Jurkat, Clone E6-1 (cell line): ENCODE results near the gene HORMAD1. TPM values are rescaled to one million over a fixed set of nuclear protein-coding genes. Genes with fewer than 3 reads are reported as not detected.
"Not testable (repeated sequence)": the region's sequence is repeated elsewhere in the genome, so short reads cannot be mapped to it uniquely, and the experiment has no call there.

ENCODE experiments used
- DNase-seq: peaks from one replicate; pipeline ENCODE4 v3.0.0-alpha.2; 2011; ENCODE audit warnings: low read depth, low spot score
- H3K4me3 ChIP-seq: 2 replicates; pipeline ENCODE4 v1.5.1; 2011; ENCODE audit warnings: mild to moderate bottlenecking, low read length, control low read depth, moderate library complexity
- polyA plus RNA-seq: library from polyadenylated mRNA; unstranded; fragments of >200 nt; gene quantifications from one replicate; pipeline ENCODE4 v1.2.1, GENCODE V29; 2012; ENCODE audit warnings: missing spikeins; ENCODE audit not compliant: insufficient read length, insufficient read depth

The HORMAD1 gene, protein sequence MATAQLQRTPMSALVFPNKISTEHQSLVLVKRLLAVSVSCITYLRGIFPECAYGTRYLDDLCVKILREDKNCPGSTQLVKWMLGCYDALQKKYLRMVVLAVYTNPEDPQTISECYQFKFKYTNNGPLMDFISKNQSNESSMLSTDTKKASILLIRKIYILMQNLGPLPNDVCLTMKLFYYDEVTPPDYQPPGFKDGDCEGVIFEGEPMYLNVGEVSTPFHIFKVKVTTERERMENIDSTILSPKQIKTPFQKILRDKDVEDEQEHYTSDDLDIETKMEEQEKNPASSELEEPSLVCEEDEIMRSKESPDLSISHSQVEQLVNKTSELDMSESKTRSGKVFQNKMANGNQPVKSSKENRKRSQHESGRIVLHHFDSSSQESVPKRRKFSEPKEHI
- polyA plus RNA-seq, result not detected

- DNase-seq, result no peak
- H3K4me3 ChIP-seq, result no peak within 1 kb of the TSS
Observed at GRCh38 chr1:150720703-150721102, at the start of gene HORMAD1. HORMAD1 (minus strand) TSS chr1:150720895; CDS start chr1:150719505, 1,390 bp downstream.

GRCh38 chr1:150767704-150768103 lies 47.0 kb upstream of the HORMAD1 start:
- DNase-seq, result not testable (repeated sequence)

DNA sequence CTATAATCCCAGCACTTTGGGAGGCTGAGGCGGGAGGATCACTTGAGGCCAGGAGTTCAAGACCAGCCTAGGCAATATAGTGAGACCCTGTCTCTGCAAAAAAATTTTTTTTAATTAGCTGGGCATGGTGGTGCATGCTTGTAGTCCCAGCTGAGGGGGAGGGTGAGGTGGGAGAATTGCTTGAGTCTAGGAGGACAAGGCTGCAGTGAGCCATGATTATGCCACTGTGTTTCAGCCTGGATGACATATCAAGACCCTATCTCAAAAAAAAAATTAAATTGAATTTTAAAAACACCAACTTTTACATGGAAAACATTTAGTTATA lies 45.2 kb upstream of the HORMAD1 start:
- not testable (repeated sequence) for DNase-seq, H3K4me3 ChIP-seq

More at GRCh38 chr1:150767704-150768103, 47.0 kb upstream of the HORMAD1 start:
- H3K4me3 ChIP-seq, result not testable (repeated sequence)

DNA sequence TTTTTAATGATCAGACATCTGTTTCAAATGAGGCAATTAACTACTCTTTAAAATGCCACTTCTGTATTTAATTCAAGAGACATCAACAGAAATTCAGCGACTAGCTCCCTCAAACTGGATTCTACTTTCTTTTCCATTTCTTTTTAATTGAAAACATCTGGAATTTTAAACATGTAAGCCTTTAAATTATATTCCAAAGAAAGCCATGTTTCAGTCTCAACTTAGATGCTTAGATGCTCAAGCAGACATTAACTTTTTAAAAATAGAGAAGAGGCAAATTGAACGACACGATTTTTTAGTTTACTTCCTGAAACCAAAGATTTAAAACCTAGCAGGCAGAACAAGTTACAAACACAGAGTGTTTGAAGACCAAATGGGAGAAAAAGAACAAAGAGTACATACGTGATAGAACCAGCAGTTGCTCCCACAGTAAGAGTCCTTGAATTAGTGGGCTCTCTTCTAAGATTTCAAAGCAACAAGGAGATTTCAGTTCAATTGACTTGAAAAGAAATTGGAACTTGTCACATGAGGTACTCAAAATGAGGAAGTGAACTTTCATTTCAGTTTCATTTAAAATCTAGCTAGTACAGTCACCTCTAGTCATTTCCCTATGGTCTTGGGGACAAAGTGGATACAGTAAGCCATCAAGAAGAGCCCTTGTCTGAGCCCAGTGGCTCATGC lies 44.7 kb upstream of the HORMAD1 start, which contains the start of gene CTSS:
Gene CTSS, minus strand, starts transcription at position 483 of the 681 bp plus-strand sequence. CDS start 1,015 bp downstream, outside the sequence.
- DNase-seq, result no peak
- H3K4me3 ChIP-seq, result no peak within 1 kb of the TSS

DNA sequence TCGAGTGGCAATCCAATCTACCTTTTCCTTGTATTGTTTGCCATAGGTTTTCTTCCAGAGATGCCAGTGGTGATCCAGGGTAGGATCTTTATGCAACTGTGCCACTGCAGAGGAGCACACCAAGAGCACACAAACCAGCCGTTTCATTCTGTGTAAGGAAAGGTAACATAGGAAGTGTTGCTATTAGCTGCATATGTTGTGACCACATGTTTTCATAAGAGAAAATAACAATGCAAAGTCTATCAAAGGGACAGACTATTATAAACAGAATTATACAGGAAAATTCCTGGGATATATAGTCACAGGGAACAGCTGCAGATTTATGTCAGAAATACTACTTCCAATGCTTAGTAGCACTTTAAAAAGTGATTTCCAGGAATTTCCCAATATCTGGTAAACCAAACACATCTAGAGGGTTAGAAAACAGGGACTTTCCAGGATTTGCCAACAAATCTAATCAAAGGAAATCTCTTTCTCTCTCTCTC lies 44.0 kb upstream of the HORMAD1 start:
- DNase-seq, result no peak
- H3K4me3 ChIP-seq, result no peak overlapping the region

DNA sequence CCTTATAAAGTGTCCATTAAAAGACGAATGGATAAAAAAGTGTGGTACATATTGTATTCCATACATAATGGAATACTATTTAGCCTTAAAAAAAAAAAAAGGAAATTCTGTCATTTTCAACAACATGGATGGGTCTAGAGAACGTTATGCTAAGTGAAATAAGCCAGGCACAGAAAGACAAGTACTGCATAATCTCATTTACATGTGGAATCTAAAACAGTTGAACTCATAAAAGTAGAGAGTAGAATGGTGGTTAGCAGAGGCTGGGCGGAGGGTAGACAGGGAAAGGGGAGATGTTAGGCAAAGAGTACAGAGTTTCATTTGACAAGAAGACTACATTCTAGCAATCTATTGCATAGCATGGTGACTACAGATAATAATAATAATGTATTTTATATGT lies 42.3 kb upstream of the HORMAD1 start:
- no peak overlapping the region for H3K4me3 ChIP-seq

GRCh38 chr1:150762552-150762951 lies 41.9 kb upstream of the HORMAD1 start:
- DNase-seq, result no peak
- no peak overlapping the region for H3K4me3 ChIP-seq

More for the DNA sequence above, 42.3 kb upstream of the HORMAD1 start:
- DNase-seq, result no peak

DNA sequence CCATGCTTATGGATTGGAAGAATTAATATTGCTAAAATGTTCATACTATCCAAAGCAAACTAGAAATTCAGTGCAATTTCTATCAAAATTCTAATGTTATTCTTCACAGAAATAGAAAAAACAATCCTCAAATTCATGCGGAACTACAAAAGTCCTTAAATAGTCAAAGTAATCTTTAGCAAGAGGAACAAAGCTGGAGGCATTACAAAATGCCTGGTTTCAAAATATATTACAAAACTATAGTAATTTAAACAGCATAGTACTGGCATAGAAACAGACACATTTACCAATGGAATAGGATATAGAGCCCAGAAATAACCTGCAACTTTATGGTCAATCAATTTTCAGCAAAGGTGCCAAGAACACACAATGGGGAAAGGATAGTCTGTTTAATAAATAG lies 41.1 kb upstream of the HORMAD1 start:
- H3K4me3 ChIP-seq, result no peak overlapping the region
- DNase-seq, result no peak

- H3K4me3 ChIP-seq, result no peak overlapping the region
- no peak for DNase-seq
Observed at GRCh38 chr1:150760013-150760412, 39.3 kb upstream of the HORMAD1 start.

DNA sequence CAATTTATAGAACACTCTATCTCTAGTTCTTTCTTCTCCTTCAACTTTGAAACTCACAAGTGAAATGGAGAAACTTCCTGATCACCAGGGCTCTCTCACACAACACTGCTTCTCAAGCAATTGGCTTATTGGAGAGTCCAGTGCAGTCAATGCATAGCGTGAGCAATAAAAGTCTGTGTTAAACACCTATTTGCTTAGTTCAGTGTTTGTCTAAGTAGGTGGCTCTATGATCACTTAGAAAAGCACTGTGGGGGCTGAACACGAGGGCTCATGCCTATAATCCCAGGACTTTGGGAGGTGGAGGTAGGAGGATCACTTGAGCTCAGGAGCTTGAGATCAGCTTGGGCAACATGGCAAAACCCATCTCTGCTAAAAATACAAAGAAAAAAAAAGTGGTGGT lies 32.7 kb upstream of the HORMAD1 start:
- H3K4me3 ChIP-seq, result no peak overlapping the region
- no peak for DNase-seq

GRCh38 chr1:150751443-150751842 lies 30.7 kb upstream of the HORMAD1 start:
- no peak overlapping the region for H3K4me3 ChIP-seq
- DNase-seq, result no peak

DNA sequence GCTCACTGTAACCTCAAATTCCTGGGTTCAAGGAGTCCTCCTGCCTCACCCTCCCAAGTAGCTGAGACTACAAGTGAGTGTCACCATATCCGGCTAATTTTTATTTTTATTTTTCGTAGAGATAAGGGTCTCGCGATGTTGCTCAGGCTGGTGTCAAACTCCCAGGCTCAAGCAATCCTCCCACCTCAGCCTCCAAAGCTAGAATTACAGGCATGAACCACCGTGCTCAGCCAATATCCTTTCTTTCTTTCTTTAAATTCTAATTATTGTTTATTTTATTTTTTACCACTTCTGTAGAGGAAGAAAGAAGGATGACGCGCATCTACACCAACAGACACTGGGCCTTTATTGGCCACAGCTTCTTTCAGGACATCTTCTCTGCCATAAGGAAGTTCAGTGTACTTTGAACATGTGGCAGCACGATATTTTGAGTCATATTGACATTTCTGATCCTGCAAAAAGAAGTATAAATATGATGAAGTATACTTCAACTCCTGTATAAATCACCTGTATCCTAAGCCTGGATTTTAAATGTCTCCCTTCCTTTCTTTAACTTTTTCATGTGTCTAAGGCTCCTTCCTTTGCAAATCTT lies 29.1 kb upstream of the HORMAD1 start:
- H3K4me3 ChIP-seq, result no peak overlapping the region
- no peak for DNase-seq

GRCh38 chr1:150748878-150749719 lies 28.4 kb upstream of the HORMAD1 start:
- DNase-seq, result no peak
- no peak overlapping the region for H3K4me3 ChIP-seq

- no peak for DNase-seq
- no peak overlapping the region for H3K4me3 ChIP-seq
Observed at GRCh38 chr1:150730130-150730721, 9.5 kb upstream of the HORMAD1 start.

GRCh38 chr1:150724336-150724735 lies 3.6 kb upstream of the HORMAD1 start:
- no peak for DNase-seq
- no peak overlapping the region for H3K4me3 ChIP-seq

- DNase-seq, result no peak
- H3K4me3 ChIP-seq, result no peak overlapping the region
Observed at GRCh38 chr1:150720098-150720497, 597 bp downstream of the HORMAD1 start.

GRCh38 chr1:150718225-150718891 lies 2.3 kb downstream of the HORMAD1 start:
- no peak overlapping the region for H3K4me3 ChIP-seq
- no peak for DNase-seq

DNA sequence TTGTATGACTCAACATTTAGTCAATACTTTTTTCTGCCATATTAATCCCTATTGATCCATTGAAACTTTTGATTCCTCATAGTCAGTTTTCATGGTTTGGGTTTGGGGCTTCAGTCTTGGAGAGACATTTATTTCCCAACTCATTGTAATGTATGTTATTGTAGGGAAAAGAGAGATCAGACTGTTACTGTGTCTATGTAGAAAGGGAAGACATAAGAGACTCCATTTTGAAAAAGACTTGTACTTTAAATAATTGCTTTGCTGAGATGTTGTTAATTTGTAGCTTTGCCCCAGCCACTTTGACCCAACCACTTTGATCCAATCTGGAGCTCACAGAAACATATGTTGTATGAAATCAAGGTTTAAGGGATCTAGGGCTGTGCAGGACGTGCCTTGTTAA lies 11.7 kb downstream of the HORMAD1 start:
- not testable (repeated sequence) for DNase-seq, H3K4me3 ChIP-seq
